Stimulated activated CD4-positive, alpha-beta T cell treated with anti-CD3 and anti-CD28 coated beads, Interleukin-12 subunit alpha, Interleukin-12 subunit beta, amount 100 ng/mL, for 4 hours (primary cell): ENCODE measurements around the gene ATP5PD.
"Not testable (repeated sequence)": the region's sequence is repeated elsewhere in the genome, so short reads cannot be mapped to it uniquely, and the experiment has no call there.

ENCODE experiments used
- DNase-seq: peaks from one replicate; pipeline ENCODE4 v3.0.0-alpha.2; 2020

ATP5PD gene

GRCh38 chr17:75048249-75048878 lies 1.6 kb upstream of the ATP5PD start:
- no peak for DNase-seq

GRCh38 chr17:75047398-75048098 lies 779 bp upstream of the ATP5PD start:
- peak; percentile 30 for DNase-seq

- not testable (repeated sequence) for DNase-seq
Observed at GRCh38 chr17:75045946-75046406, 793 bp downstream of the ATP5PD start.

- no peak for DNase-seq
Observed at GRCh38 chr17:75044716-75045115, 2.1 kb downstream of the ATP5PD start.

- not testable (repeated sequence) for DNase-seq
Observed at GRCh38 chr17:75043789-75044188, 3.0 kb downstream of the ATP5PD start.

- DNase-seq: no peak
Observed at GRCh38 chr17:75041656-75042280, 5.0 kb downstream of the ATP5PD start.

- no peak for DNase-seq
Observed at GRCh38 chr17:75039238-75039637, 7.5 kb downstream of the ATP5PD start.

GRCh38 chr17:75036643-75037268 lies 10.0 kb downstream of the ATP5PD start:
- DNase-seq: peak; percentile 65

GRCh38 chr17:75034236-75034908 lies 12.4 kb downstream of the ATP5PD start:
- peak; percentile 95 for DNase-seq

GRCh38 chr17:75033346-75034235 lies 13.2 kb downstream of the ATP5PD start:
- peak; percentile 93 for DNase-seq

GRCh38 chr17:75032720-75033280 lies 14.0 kb downstream of the ATP5PD start:
- DNase-seq: no peak

- peak; percentile 47 for DNase-seq
Observed at GRCh38 chr17:75031972-75032719, 14.6 kb downstream of the ATP5PD start.

GRCh38 chr17:75030161-75030560 lies 16.6 kb downstream of the ATP5PD start:
- no peak for DNase-seq

- not testable (repeated sequence) for DNase-seq
Observed at GRCh38 chr17:75026650-75027049, 20.1 kb downstream of the ATP5PD start.

GRCh38 chr17:75025398-75025734 lies 21.4 kb downstream of the ATP5PD start:
- DNase-seq: not testable (repeated sequence)

GRCh38 chr17:75024686-75025397 lies 21.9 kb downstream of the ATP5PD start:
- DNase-seq: no peak

GRCh38 chr17:75020331-75021110 lies 26.2 kb downstream of the ATP5PD start:
- no peak for DNase-seq

- DNase-seq: no peak
Observed at GRCh38 chr17:75019710-75020109, 27.1 kb downstream of the ATP5PD start.

- DNase-seq: no peak
Observed at GRCh38 chr17:75019146-75019545, 27.6 kb downstream of the ATP5PD start.
